A673 (cell line): Measurements from ENCODE around the gene PRUNE2.

Experiments
- CTCF ChIP-seq: fragments of 300-800, 200-600 bp; sonication (generic); conservative IDR thresholded peaks from 2 replicates; pipeline ENCODE4 v1.5.1; 2017; ENCODE audit warnings: low read depth, mild to moderate bottlenecking, antibody characterized with exemption, low read length, moderate library complexity, mixed read lengths
- EZH2 ChIP-seq: fragments of 200-600 bp; sonication (generic); IDR thresholded peaks from 2 replicates; pipeline ENCODE4 v1.6.1; 2017; ENCODE audit warnings: borderline replicate concordance, low read depth, mild to moderate bottlenecking, mixed read lengths, antibody characterized with exemption, low read length; ENCODE audit not compliant: poor library complexity, severe bottlenecking

- TF ChIP-seq CTCF (no peak), EZH2 (no peak)
These were observed 196.9 kb downstream of the PRUNE2 start for GRCh38 chr9:76709020-76709419.
